Measurements from ENCODE around the gene ZNF648. TPM values are rescaled to one million over a fixed set of nuclear protein-coding genes. Genes with fewer than 3 reads are reported as not detected.
A peak's percentile ranks its signal among the peaks of the same experiment; 100 is the strongest.

The ZNF648 gene
- polyA plus RNA-seq, 1 experiment, result not detected

- ChIA-PET CTCF (interaction anchor here (0.5 to 2.7 kb wide), 12 partner anchors 10 to 1857 kb away, joined by 3 to 24 read pairs (median 3); no protein-coding TSS in a partner anchor), POLR2A (no interaction called here)
- H3K36me3 ChIP-seq (ENCODE audit: control insufficient read depth, insufficient read depth, low read length), result no peaks in the 10 kb centered on the region
- H3K27me3 ChIP-seq (ENCODE audit: control insufficient read depth, insufficient read depth, low read length), result no peaks in the 10 kb centered on the region; the same call in 1 of the 2 replicates
- no peak for DNase-seq (ENCODE audit: low read depth)
- H3K4me3 ChIP-seq (ENCODE audit: low read depth, low read length), result no peak overlapping the region
- peak; percentile 45 for TF ChIP-seq CTCF (IDR thresholded peaks at IDR 0.05; ENCODE audit: insufficient read depth, low read depth, low read length)
These were observed 6.7 kb downstream of the ZNF648 start for GRCh38 chr1:182054698-182055326.

GRCh38 chr1:182052355-182052754 lies 9.2 kb downstream of the ZNF648 start:
- Histone ChIP-seq H3K27me3 (ENCODE audit: control insufficient read depth, insufficient read depth, low read length) (no peaks in the 10 kb centered on the region; the same call in 1 of the 2 replicates), H3K4me3 (ENCODE audit: low read depth, low read length) (no peak overlapping the region), H3K36me3 (ENCODE audit: control insufficient read depth, insufficient read depth, low read length) (no peaks in the 10 kb centered on the region)
- ChIA-PET CTCF (interaction anchor here (1.2 to 2.4 kb wide), 4 partner anchors 9 to 28 kb away, joined by 3 to 7 read pairs (median 5); no protein-coding TSS in a partner anchor), POLR2A (no interaction called here)
- no peak for DNase-seq (ENCODE audit: low read depth)
- no peak for TF ChIP-seq CTCF (IDR thresholded peaks at IDR 0.05; ENCODE audit: insufficient read depth, low read depth, low read length)

- Histone ChIP-seq H3K4me3 (ENCODE audit: low read depth, low read length) (no peak overlapping the region), H3K27me3 (ENCODE audit: control insufficient read depth, insufficient read depth, low read length) (no peaks in the 10 kb centered on the region), H3K36me3 (ENCODE audit: control insufficient read depth, insufficient read depth, low read length) (no peaks in the 10 kb centered on the region)
- DNase-seq (ENCODE audit: low read depth), result no peak
- CTCF ChIA-PET, result interaction anchor here (1.2 to 2.4 kb wide), 2 partner anchors 8 to 18 kb away, joined by 4 to 7 read pairs; no protein-coding TSS in a partner anchor
- no peak for TF ChIP-seq CTCF (IDR thresholded peaks at IDR 0.05; ENCODE audit: insufficient read depth, low read depth, low read length)
- POLR2A ChIA-PET, result no interaction called here
These were observed 9.6 kb downstream of the ZNF648 start for GRCh38 chr1:182051938-182052337.

- ChIA-PET POLR2A (no interaction called here), CTCF (no interaction called here)
- H3K27me3 ChIP-seq (ENCODE audit: control insufficient read depth, insufficient read depth, low read length), result no peaks in the 10 kb centered on the region
- no peaks in the 10 kb centered on the region for H3K36me3 ChIP-seq (ENCODE audit: control insufficient read depth, insufficient read depth, low read length)
- no peak for DNase-seq (ENCODE audit: low read depth)
- no peak for TF ChIP-seq CTCF (IDR thresholded peaks at IDR 0.05; ENCODE audit: insufficient read depth, low read depth, low read length)
- no peak overlapping the region for H3K4me3 ChIP-seq (ENCODE audit: low read depth, low read length)
These were observed 10.7 kb downstream of the ZNF648 start for GRCh38 chr1:182050481-182051448.

- H3K27me3 ChIP-seq (ENCODE audit: control insufficient read depth, insufficient read depth, low read length), result no peaks in the 10 kb centered on the region
- no peaks in the 10 kb centered on the region for H3K36me3 ChIP-seq (ENCODE audit: control insufficient read depth, insufficient read depth, low read length)
- POLR2A ChIA-PET, result no interaction called here
- H3K4me3 ChIP-seq (ENCODE audit: low read depth, low read length), result no peak overlapping the region
- no peak for TF ChIP-seq CTCF (IDR thresholded peaks at IDR 0.05; ENCODE audit: insufficient read depth, low read depth, low read length)
- CTCF ChIA-PET, result no interaction called here
- no peak for DNase-seq (ENCODE audit: low read depth)
These were observed 12.9 kb downstream of the ZNF648 start for GRCh38 chr1:182048562-182048961.

Measured in BJ (cell line).